Measurements from ENCODE around the gene SLC25A29.

- no peak for TF ChIP-seq CTCF (IDR thresholded peaks at IDR 0.05)
- no peak for TF ChIP-seq POLR2A (IDR thresholded peaks at IDR 0.05)
- TF ChIP-seq POLR2AphosphoS5 (IDR thresholded peaks at IDR 0.05), result no peak
These were observed 25.9 kb upstream of the SLC25A29 start for GRCh38 chr14:100332071-100332639.

All from breast epithelium (tissue), 3 donors.